Stimulated activated CD4-positive, alpha-beta T cell treated with anti-CD3 and anti-CD28 coated beads, Interleukin-1b, Interleukin-23, amount 100 ng/mL, for 24 hours (primary cell): ENCODE results near the gene IGSF3.
"Not testable (repeated sequence)": the region's sequence is repeated elsewhere in the genome, so short reads cannot be mapped to it uniquely, and the experiment has no call there.

ENCODE experiments used
- DNase-seq, 4 experiments: peaks; one replicate each; pipeline ENCODE4 v3.0.0-alpha.2; 2020; ENCODE audit warnings: low read depth in 4 of 4, low spot score in 1 of 4

IGSF3 gene

DNA sequence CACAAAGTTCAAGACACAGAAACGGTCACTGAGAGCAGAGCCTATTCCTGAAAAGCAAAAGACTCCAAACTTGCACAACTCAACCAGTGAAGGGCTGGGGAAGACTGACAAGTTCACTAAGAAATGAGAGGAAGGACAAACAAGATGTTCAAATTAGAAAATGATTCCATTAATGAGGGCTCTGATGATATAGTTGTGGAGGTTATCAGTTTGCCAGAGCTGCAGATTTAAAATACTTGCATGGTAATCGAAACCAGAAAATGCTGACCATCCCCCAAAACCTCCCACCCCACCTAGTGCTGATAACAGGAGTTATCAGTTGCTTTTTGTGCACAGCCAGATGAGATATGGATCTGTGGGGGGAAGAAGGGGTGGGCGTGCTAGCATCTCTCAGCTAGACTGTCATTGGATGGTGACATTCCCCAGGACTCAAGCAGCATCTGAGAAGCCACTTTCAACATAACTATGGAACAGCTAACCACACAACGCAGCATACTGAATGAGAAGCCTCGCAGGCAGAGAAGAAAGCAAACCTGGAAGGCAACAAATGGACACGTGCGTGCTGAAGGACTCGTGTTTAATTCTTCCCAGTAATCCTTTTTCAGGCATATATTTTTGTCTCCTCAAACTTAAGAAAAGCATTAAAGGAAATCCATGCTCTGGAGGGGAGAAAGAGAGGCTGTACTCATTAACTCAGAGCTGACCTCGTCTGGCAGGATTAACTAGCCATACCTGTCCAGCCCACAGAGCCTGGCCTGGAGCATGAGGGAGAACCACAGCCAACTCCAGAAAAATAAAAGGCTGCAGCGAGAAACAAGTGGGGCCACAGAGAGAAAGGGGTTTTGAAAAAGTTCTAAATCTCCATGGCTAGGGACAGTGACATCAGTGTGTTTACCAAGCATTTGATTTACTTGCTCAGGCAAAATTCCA is 35.3 kb downstream of the IGSF3 start:
- DNase-seq = not testable (repeated sequence)

DNA sequence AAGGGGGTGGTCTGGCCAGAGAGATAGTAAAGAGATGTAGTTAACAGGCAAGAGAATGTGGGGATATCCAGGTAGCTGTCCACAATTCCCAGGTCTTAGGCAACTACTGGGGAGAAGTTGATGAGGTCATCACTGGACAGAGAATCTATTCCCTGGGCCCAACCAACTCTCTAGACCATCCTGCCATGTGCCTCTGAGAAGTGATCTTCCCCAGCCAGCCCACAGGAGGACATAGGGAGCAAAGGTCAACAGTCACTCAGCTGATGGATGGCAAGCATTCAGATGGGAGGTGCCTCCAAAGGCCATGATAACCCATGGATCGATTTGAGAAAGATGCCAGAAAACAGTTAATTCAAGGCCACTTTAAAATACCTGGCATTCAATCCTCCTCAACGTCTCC is 36.0 kb downstream of the IGSF3 start:
- not testable (repeated sequence) for DNase-seq

DNA sequence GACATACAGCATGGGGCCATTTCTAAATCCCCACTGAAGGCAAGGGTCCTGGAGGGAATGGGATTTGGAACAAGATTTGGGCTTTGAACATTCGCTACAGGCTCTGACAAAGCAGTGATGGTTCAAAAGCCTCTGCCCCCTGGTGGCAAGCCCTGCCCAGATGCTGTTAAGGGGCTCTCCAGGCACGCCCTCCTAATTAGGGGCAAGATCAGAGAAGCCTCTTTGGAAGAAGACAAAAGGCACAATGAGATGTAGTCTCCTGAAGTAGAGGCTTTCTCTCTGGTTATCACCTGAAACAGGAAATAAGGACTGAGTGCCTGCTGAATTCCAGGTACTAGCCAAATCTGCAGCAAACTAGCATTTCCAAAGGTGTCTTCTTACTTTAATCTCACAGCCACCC is 37.5 kb downstream of the IGSF3 start:
- DNase-seq = not testable (repeated sequence)

DNA sequence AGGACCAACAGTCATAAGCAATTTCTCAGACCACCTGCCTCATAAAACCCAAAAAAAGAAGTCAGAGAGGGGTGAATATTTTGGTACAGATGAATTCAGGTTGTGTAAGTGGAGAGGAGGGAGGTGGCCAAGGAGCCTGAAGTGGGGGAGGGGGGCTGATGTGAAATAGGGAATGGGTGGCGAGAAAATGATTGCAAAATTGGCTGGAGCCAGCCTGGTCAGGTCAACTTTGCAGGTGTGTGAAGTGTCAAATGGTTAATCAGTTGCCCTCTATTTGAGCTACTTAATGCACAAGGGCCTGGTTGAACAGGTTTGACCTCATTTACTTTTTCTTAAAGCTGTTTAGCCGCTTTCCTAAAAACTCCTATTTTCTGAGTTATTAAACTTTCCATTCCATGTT is 38.1 kb downstream of the IGSF3 start:
- not testable (repeated sequence) for DNase-seq

DNA sequence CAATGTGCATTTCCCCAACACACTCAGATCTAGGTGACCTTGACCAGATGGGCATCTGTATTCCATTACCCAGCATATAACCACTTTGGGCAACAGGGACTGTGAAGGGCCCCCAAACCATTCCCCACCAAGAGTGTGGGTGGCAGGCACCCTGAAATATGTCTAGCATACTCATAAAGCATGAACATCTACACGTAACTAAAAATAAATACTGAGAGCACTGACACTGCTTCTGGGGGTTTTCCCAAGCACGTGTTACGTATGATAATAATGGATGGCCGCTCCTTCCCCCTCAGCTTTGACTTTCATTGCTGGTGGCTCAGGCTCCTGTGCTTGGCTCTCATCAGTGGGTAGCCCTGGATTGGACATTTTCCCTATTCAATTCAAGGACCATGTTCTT is 39.1 kb downstream of the IGSF3 start:
- no peak for DNase-seq

DNA sequence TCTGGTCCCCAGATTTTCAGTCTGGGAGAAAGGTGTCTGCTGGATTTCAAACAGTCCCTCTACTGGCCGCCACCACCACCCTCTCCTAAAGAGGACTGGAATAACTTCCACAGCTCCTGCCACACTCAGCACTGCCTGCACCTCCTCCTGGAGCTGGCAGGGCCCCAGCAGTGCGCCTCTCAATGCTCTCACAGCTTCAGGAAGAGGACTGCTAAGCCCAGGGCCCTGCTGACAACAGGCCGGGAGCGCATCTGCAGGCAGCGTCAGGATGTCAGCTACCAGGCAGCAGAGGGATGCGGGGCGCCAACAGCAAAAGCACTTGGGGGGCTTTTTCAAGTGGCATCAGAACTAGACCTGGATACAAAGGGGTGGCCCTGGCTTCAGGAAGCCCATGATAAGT is 40.2 kb downstream of the IGSF3 start:
- not testable (repeated sequence) for DNase-seq

DNA sequence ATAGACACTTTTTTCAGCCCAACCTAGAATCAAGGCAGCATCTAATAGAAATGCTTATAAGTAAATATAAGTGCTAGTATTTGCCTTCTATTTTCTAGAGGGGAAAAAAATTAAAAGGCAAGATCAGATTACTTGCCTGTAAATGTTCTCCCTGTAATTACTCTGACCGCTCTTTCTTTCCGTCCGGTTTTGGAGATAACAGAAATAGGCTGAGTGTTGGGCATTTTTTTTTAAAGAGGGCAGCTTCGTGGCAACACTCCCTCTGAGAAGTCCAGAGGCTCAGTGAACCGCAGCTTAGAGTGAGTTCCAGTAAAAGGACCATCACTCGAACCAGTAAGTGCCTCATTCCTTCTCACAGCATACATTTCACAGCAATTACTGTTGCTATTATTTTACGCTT is 40.6 kb downstream of the IGSF3 start:
- not testable (repeated sequence) for DNase-seq

DNA sequence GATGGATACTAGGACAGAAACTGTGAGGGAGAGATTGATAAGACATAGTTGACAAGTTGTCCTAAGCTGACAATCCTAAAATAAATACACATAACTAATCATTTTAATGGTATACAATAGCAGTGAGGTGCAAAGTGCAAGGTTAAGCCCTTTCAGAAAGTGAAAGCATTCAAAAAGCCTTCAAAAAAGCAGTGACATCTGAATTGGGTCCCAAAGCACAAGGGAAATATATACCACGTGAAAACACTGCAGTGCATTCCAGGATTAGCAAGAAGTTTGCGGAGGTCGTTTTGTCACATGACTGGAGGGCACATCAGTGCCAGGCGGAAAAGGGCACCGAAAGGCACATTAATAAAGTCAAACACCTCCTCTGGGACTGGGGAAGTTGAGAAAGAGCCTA is 42.4 kb downstream of the IGSF3 start:
- DNase-seq = not testable (repeated sequence)

DNA sequence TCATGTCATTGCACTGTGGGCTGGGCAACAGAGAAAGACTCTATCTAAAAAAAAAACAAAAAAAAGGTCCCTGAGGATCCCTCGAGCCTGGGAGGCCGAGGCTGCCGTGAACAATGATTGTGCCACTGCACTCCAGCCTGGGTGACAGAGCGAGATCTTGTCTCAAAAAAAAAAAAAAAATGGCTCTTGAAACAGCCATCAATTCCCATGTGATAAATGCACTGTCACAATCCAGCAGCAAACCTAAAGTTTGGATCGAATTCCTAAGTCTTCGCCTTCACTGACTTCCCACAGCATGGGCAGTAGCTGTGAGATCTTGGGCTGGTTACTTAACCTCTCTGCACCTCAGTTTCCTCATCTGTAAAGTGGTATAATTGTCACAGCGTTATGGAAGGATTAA is 43.5 kb downstream of the IGSF3 start:
- DNase-seq = no peak

DNA sequence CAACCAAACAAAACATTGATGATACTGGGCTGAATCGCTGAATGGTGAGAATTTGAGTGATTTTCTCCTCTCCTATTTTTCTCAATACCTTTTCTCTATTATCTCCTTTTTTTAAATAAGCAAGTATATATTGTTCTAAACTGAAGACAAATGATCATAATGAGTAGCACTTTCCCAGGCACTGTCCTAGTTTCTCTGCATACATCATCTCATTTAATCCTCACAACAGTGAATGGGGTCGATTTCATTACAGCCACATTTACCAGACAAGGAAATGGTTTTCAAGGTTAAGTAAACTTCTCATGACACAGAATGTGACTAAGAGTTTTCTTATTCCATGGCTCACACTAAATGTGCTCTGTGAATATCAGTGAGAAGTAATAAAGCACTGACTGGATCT is 45.0 kb downstream of the IGSF3 start:
- not testable (repeated sequence) for DNase-seq

DNA sequence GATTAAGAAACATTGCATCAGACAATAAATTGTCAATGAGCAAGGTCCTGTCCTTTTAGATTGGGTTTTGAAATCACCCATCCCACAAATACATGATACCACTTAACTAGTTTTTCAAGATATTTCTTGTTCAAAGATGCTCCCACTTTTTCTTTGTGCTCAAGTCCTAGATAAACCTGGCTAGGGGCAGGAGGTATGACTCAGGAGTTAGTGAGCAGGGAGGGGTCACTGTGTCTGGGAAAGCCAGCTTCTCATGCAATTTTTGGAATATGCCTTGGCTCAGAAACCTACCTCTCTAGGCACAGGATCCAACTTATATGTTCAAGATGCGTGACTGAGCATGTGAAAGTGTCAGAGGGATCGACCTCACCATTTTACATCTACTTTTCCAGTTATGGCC is 45.8 kb downstream of the IGSF3 start:
- not testable (repeated sequence) for DNase-seq

DNA sequence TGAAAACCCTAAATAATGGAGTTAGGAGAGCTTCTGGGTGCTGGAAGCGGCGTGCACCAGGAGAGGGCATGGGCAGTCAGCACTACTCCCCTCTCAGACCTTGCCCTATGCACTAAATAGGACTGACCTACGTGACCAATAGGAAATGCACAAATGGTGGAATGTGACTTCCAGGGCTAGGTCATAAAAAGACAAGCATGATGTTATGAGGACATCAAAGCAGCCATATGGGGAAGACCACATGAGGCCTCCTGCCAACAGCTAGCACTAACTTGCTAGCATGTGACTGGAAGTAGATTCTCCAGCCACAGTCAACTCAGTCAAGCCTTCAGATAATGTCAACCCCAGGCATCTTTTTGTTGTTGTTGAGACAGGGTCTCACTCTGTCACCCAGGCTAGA is 47.1 kb downstream of the IGSF3 start:
- DNase-seq = not testable (repeated sequence)

DNA sequence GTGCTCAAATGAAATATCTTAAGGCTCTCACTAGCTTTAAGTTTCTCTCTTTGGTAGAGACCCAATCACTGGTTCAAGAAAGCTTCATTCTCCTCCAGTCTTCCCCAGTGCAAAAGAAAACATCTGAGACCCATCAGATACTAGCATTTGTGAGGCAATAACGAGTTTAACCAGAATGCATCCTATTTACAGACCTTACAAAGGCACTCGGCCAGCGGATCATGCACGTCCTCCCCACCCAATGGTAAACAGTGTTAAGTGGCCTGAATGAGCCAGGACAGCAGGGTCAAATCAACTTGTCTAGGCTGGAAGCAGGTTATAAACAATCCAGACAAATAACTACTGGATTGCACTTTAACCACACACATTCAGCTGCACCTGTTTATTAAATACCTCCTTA is 48.4 kb downstream of the IGSF3 start:
- DNase-seq = not testable (repeated sequence)

DNA sequence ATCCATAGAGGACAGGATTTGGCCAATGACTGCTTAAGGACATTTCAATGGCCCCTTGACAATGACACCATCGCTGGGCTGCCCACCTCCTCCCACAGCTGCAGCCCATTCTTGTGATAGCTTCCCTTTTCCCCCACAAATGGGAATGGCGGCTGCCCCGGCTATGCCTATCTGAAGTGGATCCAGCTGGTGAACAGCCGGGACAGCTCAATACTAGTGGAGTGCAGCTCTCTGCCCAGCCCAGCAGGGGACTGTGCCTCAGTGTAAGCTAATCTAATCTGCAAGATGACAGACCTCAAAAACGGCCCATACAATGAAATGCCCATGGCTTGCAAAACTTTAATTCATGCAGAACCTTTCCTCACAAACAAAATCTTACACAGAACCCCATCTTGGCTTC is 49.7 kb downstream of the IGSF3 start:
- DNase-seq = not testable (repeated sequence)

DNA sequence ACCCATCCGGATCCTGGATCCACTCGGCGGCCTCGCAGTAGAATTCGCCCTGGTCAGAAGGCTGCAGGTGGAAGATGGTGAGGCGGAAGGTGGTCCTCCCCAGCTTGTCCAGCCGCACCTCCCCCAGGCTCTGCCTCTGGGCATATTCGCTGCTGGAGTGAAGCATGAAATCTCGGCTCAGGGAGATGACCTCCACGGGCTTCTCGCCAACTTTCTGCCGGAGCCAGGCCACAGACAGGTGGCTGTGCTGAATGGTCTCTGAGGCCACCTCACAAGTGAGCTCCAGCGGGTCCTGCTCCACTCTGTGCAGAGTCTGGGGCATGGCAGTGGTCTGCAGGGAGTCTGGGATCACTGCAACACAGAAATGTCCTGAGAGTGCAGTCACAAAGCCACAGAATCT is 53.7 kb downstream of the IGSF3 start:
- DNase-seq = not testable (repeated sequence)

DNA sequence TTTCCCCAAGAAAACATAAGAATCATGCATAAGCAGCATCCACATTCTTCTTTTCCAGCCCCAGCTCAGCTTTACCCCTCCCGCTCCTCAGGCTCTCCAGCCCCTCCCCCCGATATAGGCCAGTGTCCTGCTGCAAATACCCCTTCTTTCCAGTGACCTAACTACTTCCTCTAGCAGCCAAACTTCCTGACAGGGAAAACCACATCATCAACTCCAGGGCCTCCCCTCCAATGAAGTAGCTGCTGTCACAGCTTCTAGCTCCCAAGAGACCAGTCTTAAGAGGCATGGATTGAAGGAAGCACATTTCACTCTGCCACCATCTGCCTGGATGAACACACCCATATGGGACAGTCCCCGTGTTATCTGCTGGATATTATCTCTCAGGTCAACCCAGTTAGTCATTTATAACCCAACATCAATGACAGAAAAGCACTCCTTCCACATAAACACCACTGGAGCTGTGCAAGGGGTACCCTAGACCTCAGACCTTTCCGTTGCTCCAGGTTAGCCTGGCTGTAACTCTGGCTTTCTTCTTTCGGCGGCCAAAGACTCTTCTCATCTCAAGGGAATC is 57.6 kb downstream of the IGSF3 start:
- not testable (repeated sequence) for DNase-seq

DNA sequence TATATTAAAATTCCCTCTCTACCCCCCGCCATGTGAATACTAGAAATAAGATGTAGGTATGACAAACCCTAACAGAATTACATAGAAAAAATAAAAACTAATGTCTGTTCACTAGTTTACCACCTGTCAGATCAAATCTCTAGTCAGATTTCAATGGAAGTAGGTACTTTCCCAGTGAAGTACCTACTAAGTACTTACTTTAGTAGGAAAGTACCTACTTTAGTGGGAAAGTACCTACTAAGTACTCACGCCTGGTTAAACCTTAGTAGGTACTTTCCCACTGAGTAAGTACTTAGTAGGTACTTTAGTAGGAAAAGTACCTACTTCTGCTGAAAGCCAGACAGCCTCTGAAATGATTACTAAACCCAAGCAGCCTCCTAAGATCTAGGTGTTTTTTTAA is 58.7 kb downstream of the IGSF3 start:
- not testable (repeated sequence) for DNase-seq

DNA sequence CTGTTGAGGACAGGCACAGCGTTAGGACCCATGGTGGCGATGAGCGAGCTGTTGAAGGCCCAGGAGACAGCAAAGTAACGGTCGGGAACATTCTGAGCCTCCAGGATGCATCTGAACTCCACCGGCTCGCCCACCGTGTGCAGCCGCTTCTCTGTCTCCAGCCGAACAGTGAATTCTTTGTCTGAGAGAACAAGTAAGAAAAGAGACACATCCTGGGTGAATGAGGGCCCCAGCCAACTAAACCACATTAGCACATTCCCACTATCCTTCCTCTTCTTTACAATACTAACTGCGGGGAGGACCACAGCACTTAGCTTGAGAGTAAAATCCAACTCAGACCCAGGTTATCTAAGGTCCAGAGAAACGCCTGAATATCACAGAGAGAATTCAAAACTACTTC is 59.4 kb downstream of the IGSF3 start:
- not testable (repeated sequence) for DNase-seq

DNA sequence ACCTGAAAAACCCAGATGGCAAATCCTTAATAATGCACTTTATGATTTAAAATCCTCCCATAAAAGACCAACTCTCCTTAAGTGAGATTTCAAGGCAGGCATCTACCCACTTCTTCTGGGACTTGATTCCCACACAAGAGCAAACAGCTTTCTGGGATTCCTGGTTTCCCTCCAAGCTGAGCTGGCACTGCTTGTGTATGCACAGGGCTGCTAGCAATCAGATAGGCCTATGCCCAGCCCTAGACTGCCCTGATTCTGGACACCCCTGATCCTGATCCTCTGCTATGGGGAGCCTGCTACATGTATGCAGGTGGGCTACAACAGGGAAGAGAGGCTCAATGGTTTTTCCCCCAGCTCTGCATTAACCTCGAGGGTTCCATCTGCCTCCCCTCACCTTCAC is 60.1 kb downstream of the IGSF3 start:
- DNase-seq = not testable (repeated sequence)

DNA sequence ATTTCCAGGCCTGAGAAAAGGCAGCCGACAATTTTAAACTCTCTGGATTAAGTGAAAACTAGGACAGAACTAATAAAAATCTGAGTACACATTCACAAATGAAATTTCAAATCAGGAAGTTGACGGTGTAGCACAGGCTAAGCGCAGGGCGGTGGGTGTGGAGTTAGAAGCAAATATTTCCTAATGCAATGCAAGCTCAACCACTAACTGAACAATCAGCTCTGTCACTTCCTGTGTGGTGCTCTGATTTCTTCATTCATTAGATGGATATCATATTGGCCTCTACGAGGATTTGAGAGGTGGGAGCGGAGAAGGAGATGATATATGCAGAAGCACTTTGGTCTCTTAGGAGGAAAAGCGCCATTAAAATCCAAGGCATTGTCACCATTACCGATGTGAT is 61.5 kb downstream of the IGSF3 start:
- not testable (repeated sequence) for DNase-seq

DNA sequence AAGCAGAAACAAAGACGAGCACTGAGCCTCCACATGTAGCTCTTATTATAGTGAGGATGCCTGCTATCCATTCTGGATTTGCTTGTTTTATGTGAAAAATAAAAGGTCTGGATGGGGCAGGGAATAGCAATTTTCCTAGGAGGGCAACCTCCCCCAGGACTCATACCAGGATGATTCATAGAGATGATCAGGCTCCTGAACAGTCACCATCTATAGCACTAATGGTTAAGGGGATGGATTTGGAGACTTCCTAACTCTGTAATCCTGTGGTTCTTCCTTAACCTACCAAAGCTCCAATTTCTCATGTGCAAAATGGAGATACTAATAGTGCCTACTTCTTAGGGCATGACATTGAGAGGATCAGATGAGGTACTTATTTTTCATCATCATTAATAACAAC is 62.2 kb downstream of the IGSF3 start:
- DNase-seq = no peak

DNA sequence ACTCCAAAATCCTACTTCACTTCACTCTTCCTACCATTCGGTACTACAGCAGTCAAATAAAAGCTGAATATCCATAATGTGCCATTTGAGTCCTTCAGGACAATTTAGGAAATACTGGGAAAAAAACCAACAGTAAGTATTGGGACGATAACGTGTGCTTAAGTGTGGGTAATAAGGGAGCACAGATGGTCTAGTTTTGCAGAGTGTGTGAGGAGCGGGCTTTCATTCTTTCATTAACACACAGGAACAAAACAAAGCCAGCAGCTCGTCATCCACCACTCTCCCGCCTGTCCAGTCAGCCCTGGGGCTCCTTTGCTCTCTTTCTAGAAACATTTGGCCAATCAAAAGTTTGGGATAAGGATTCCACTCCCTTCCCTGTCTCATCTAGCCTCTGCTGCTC is 63.1 kb downstream of the IGSF3 start:
- DNase-seq = not testable (repeated sequence)
